IPS DF 6.9 (cell line): ENCODE measurements around the gene ASL.

Source experiments
- DNase-seq: peaks from one replicate; pipeline ENCODE4 v3.0.0-alpha.2; 2013; ENCODE audit warnings: low read depth, low spot score
- H3K27ac ChIP-seq: one replicate; pipeline ENCODE4 v1.5.1; 2013; ENCODE audit warnings: low read length, control low read depth
- H3K27me3 ChIP-seq: 2 replicates; pipeline ENCODE4 v1.6.1; 2013; ENCODE audit warnings: mild to moderate bottlenecking, low read length; ENCODE audit not compliant: control insufficient read depth, insufficient read depth
- H3K36me3 ChIP-seq: 2 replicates; pipeline ENCODE4 v1.6.1; 2013; ENCODE audit warnings: low read length; ENCODE audit not compliant: control insufficient read depth, insufficient read depth
- H3K4me1 ChIP-seq: 2 replicates; pipeline ENCODE4 v1.6.1; 2013; ENCODE audit warnings: low read length; ENCODE audit not compliant: control insufficient read depth, insufficient read depth
- H3K4me3 ChIP-seq: 2 replicates; pipeline ENCODE4 v1.5.1; 2013; ENCODE audit warnings: mild to moderate bottlenecking, low read length
- H3K9me3 ChIP-seq: 2 replicates; pipeline ENCODE4 v1.6.1; 2013; ENCODE audit warnings: low read length, inconsistent platforms; ENCODE audit not compliant: control insufficient read depth, insufficient read depth
- WGBS: extraction: QIAGEN DNeasy Blood & Tissue Kit; methylation state at CpG from one replicate; pipeline ENCODE4 v1.1.7; 2013; ENCODE audit warnings: mixed read lengths, missing lambda C conversion rate; ENCODE audit not compliant: insufficient read length, insufficient coverage; 5-methylcytosine and 5-hydroxymethylcytosine counted together

The ASL gene

GRCh38 chr7:66142996-66143395 is 67.4 kb downstream of the ASL start:
- H3K9me3 ChIP-seq: no peaks in the 10 kb centered on the region
- no peak for DNase-seq
- no peaks in the 10 kb centered on the region for H3K27me3 ChIP-seq
- no peak overlapping the region for H3K4me3 ChIP-seq
- no CpG with 5 or more reads among the region's 5 CpGs for WGBS
- no peaks in the 10 kb centered on the region for H3K4me1 ChIP-seq
- peaks cover 7% of the 10 kb centered on the region for H3K36me3 ChIP-seq
- no peak overlapping the region for H3K27ac ChIP-seq
